Ishikawa (cell line): ENCODE measurements around the gene FOXRED2.

Experiments used
- EP300 ChIP-seq: IDR thresholded peaks from 2 replicates; pipeline ENCODE4 v1.6.1; 2012; ENCODE audit warnings: borderline replicate concordance
- MAX ChIP-seq: IDR thresholded peaks from 2 replicates; pipeline ENCODE4 v1.6.1; 2012
- RAD21 ChIP-seq: IDR thresholded peaks from 2 replicates; pipeline ENCODE4 v1.6.1; 2012; ENCODE audit warnings: low read depth
- TAF1 ChIP-seq: IDR thresholded peaks from 2 replicates; pipeline ENCODE4 v1.6.1; 2012; ENCODE audit warnings: low read depth, mild to moderate bottlenecking
- TF ChIP-seq, protein P1 (sequence below): IDR thresholded peaks from 2 replicates; pipeline ENCODE4 v1.6.1; 2012; ENCODE audit warnings: low read depth, mild to moderate bottlenecking

DNA sequence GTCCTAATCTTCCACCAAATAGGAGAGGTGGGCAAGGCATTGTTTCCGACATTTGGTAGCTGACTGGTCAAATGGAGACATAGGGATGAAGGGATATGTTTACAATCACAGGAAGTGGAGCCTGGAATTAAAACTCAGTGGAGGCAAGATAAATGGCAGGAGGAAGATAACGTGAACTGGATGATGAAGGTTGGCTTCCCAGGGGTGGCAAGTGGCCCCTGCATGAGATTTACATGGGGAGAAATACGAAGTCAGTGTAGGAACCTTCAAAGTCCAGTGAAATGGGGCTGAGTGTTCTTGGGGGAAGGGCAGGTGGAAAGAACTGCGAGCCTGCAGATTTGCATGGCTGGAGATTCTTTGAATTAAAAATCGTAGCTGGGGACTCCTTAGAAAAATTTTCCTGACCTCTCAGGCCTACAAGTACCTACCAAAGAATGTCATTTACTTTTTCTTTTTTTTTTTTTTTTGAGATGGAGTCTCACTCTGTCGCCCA, 724 bp upstream of the FOXRED2 start:
- TF ChIP-seq EP300 (no peak), MAX (no peak), TAF1 (no peak), RAD21 (no peak)
- TF ChIP-seq, protein P1, sequence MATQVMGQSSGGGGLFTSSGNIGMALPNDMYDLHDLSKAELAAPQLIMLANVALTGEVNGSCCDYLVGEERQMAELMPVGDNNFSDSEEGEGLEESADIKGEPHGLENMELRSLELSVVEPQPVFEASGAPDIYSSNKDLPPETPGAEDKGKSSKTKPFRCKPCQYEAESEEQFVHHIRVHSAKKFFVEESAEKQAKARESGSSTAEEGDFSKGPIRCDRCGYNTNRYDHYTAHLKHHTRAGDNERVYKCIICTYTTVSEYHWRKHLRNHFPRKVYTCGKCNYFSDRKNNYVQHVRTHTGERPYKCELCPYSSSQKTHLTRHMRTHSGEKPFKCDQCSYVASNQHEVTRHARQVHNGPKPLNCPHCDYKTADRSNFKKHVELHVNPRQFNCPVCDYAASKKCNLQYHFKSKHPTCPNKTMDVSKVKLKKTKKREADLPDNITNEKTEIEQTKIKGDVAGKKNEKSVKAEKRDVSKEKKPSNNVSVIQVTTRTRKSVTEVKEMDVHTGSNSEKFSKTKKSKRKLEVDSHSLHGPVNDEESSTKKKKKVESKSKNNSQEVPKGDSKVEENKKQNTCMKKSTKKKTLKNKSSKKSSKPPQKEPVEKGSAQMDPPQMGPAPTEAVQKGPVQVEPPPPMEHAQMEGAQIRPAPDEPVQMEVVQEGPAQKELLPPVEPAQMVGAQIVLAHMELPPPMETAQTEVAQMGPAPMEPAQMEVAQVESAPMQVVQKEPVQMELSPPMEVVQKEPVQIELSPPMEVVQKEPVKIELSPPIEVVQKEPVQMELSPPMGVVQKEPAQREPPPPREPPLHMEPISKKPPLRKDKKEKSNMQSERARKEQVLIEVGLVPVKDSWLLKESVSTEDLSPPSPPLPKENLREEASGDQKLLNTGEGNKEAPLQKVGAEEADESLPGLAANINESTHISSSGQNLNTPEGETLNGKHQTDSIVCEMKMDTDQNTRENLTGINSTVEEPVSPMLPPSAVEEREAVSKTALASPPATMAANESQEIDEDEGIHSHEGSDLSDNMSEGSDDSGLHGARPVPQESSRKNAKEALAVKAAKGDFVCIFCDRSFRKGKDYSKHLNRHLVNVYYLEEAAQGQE, result no peak
